ENCODE data around the gene ADA. TPM values are rescaled to one million over a fixed set of nuclear protein-coding genes. Genes with fewer than 3 reads are reported as not detected.

Gene ADA
- 27.7 and 28.2 TPM in 2 replicates for total RNA-seq

DNA sequence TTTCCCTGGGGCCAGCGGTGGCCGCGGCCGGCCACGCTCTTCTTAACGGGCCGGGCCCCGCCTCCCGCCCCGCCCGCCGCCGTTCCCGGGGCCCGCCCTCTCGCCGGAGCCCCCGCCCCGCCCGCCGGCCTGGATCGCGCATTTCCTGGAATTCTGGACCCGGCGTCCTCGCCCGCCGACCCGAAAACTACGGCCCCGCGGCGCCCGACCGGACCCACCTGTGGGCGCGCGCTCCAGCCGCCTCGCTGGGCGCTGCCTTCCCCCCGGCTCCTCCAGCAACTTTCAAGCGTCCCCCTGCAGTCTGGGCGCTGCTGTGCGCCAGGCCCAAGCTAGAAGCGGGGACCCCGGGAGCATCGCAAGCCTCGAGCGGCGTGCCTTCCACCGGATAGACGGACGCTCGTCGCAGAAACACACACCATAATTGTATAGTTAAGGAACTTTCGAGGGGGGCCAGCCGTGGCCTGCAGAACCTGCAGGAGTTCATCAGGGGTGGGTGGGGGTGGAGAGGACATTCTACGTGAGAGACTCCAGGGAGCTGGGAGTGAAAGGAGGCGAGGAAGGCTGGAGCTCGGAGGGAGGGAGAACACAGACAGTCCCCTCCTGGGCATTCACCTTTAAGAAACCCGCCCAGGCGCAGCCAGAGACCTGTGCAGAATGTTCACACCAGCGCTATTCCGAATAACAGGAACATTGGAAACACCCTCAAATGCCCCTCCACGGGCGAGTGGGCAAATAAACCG lies at the start of gene ADA:
TSS of gene ADA (minus strand) at position 16 of the 740 bp plus-strand sequence. CDS start 92 bp downstream, outside the sequence.

GRCh38 chr20:44582311-44583025 lies 69.0 kb downstream of the ADA start, which contains the start of gene PKIG:
Gene PKIG (plus strand): TSS chr20:44582579. CDS start chr20:44614557, 31,978 bp downstream.

Other genes with a start within 250 kb of the ADA start
- gene TTPAL, start 175.8 kb downstream of the ADA start, total RNA-seq: 3.7 and 4.9 TPM in 2 replicates
- gene SERINC3, start 129.6 kb downstream of the ADA start, total RNA-seq: 74.5 and 92.5 TPM in 2 replicates
- 91.2 and 240 TPM in 2 replicates for gene PKIG, start 69.1 kb downstream of the ADA start, total RNA-seq
- 0.09 and 0.66 TPM in 2 replicates for gene CCN5, start 63.7 kb upstream of the ADA start, total RNA-seq
- 0.09 TPM in 1 of 2 replicates, not detected in the other for gene KCNK15, start 94.2 kb upstream of the ADA start, total RNA-seq
- not detected in 2 replicates for gene RIMS4, start 158.8 kb upstream of the ADA start, total RNA-seq
- 111 and 112 TPM in 2 replicates for gene YWHAB, start 234.0 kb upstream of the ADA start, total RNA-seq

Data from endothelial cell of coronary artery (primary cell).